HG03103 (cell line): ENCODE results near the gene CNPPD1.

Experiments used
- ATAC-seq: cut with Tn5 transposase; IDR thresholded peaks from one replicate; pipeline ENCODE4 v1.9.1; 2021; ENCODE audit warnings: low read depth; ENCODE audit not compliant: unreplicated experiment

CNPPD1 gene

DNA sequence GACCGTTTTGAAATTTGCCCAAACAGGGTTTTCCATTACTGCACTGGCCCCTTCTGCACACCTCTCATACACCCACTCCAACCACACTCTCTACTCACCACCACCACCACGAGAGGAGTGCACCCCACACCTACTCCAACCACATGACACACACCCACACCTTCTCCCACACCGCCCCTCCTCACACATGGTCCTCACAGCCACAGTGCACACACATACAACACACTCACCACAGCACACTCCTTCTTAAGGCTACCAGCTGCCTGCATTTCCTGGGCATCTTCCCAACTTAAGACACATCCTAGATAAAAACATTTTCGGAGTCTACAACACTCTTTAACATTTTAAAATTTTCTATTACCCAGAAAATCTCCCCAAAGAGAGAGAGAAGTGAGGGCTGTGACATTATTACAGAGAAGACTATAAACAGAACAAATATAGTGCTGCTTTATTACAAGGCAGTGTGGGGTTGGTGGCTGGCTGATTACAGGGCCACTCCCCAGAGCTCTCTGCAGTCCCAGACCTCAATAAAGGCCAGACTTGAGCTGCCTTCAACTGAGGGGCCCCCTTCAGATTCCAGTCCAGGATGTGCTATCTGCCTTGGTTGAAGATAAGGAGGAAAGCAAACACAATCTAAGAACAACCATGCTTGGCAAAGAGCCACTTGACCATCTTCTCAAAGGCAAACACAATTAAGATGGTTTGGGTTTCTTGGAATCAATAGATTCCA, 52.2 kb downstream of the CNPPD1 start:
- ATAC-seq = no peak

- no peak for ATAC-seq
Observed at GRCh38 chr2:219123356-219124135, 53.2 kb downstream of the CNPPD1 start.

DNA sequence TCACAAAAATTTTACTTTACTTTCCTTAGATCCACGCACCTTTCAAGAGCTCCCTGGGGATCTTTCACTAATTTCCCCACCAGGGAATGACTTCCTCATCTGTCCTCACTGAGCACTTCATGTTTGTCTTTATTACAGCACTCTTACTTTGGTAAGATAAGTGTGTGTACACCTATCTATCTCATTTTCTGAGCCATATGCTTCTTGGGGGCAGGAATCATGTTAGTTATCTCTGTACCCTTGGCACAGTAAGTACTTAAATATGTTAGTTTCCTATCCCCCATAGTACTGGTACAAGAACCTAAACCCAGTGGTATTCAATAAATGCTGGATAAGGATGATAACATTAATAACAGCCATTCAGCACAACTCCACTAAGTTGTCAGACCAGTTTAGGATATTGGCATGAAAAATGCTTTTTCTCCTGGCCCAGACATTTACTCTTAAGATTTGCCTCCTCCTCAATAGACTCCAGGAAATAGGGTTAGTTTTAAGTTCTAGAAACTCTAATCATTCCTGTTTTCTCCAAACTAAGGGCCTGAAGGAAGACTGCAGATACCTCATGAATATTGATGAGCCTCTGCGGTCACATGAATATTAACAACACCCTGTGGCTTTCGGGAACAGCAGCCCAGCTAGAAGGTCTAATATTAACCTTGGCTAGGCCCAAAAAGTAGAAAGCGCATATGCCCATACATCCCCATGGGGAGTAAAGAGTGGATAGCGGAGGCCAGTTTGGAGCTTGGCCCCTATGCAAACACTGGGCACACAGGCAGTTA, 54.3 kb downstream of the CNPPD1 start:
- ATAC-seq = no peak
